Peyer's patch (tissue), 4 donors: ENCODE measurements around the gene SASH3.

Experiments used
- POLR2A ChIP-seq, 2 donors: fragments of 450-650 bp; IDR thresholded peaks; one replicate each; pipeline ENCODE4 v1.5.1; 2017; ENCODE audit warnings: antibody characterized with exemption in 2 of 2, mild to moderate bottlenecking in 2 of 2, moderate library complexity in 2 of 2
- TF ChIP-seq, protein P1 (sequence below), 6 experiments: fragments of 450-650 bp in 4 of 6; fragments of 200-600 bp in 2 of 6; sonication (generic) in 1 of 6; IDR thresholded peaks; one replicate each; pipeline ENCODE4 v1.5.1; 2017 to 2019; ENCODE audit warnings: antibody characterized with exemption in 6 of 6, mild to moderate bottlenecking in 3 of 6, moderate library complexity in 1 of 6

GRCh38 chrX:129738466-129739308 is 41.1 kb upstream of the SASH3 start, which contains the start of gene XPNPEP2:
- TF ChIP-seq, protein P1, sequence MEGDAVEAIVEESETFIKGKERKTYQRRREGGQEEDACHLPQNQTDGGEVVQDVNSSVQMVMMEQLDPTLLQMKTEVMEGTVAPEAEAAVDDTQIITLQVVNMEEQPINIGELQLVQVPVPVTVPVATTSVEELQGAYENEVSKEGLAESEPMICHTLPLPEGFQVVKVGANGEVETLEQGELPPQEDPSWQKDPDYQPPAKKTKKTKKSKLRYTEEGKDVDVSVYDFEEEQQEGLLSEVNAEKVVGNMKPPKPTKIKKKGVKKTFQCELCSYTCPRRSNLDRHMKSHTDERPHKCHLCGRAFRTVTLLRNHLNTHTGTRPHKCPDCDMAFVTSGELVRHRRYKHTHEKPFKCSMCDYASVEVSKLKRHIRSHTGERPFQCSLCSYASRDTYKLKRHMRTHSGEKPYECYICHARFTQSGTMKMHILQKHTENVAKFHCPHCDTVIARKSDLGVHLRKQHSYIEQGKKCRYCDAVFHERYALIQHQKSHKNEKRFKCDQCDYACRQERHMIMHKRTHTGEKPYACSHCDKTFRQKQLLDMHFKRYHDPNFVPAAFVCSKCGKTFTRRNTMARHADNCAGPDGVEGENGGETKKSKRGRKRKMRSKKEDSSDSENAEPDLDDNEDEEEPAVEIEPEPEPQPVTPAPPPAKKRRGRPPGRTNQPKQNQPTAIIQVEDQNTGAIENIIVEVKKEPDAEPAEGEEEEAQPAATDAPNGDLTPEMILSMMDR (IDR thresholded peaks at IDR 0.05): no peak
- TF ChIP-seq POLR2A (IDR thresholded peaks at IDR 0.05): peak; percentile 54 to 67
